Kasumi-1 (cell line): ENCODE results near the gene TSC22D4.
"Not testable (repeated sequence)": the region's sequence is repeated elsewhere in the genome, so short reads cannot be mapped to it uniquely, and the experiment has no call there.

ENCODE experiments used
- DNase-seq, 2 experiments: peaks; one replicate each; lab custom pipeline; 2025; lab: John Stamatoyannopoulos, UW

Gene TSC22D4

DNA sequence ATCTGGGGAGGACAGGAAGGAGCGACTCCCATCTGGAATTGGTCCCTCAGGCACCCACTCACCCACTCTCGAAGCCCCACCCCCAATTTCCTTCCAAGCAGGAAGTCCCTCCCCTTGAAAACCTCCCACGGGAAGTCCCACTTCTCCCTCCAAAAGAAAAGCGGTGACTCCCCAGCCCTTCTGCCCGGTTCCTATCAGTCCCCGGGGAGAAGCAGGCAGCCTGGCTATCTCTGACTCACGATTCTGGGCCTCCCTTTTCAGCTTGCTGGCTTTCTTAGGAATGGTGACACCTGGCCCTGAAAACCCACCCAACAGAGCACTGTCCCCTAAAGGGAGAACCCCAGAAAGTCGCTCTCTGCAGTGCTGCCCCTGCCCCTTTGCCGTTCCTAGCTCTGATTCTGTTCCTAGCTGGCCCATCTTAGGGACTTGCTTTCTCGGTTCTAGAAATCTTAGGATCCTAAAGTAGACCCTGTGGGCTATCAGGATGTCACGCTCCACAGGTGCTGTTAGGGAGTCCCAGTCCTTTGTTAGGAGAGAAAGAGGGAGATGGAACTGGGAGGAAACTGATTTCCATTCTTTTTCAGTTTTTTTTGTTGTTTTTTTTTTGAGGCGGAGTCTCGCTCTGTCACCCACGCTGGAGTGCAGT is 6.0 kb downstream of the TSC22D4 start:
- DNase-seq, result peak; percentile 40 to 62

DNA sequence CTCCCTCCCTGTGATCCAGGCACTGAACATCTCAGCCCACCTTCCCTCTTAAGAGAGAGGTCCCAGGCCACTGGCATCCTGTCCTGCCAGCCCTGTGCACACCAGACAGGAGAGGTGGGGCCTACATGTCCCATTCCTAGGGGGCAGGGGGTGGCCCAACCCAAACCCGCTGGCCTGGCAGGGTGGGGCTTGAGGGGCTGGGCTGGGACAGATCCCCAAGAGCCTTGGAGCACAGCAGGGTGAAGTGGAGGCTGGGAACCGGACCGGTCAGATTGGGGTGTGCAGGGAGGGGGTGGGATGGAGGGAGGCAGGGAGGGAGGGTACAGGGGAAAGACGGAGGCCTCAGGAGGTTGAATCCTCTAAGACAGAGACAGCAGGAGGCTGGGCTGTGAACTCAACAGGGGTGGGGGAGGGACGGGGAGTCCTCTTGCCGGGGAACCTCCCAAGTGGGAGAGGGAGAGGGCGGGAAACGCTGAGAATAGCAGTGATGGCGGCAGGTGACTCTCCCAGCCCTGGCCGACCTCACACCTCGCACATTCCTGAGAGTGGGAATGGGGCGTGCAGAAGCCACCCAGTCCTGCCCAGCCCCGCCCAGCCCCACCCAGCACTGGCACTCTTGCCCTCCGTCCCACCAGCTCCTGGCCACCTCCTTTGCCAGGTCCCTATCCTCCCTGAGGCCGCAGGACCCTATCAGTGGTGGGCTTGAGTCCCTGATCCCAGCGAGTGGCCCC is 6.7 kb downstream of the TSC22D4 start:
- no peak for DNase-seq

DNA sequence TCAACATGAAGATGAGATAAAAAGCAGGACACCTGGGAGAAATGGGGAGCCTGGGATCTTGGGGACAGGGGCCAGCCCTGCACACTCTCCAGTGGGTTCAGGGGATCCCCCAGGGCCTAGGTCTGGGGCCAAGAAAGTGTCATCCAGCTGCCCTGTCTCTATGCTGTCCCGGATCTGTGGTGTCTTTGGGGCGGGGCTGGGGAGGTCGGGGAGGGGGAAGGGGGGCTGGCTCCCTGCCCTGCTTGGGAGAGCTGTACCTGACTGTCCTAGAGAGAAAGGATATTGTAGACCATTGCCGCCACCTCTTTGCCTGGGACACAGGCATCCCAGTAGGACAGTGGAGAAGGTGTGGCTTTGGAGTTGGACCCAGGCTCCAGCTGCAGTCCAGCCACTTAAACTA is 8.0 kb downstream of the TSC22D4 start:
- DNase-seq, result no peak

DNA sequence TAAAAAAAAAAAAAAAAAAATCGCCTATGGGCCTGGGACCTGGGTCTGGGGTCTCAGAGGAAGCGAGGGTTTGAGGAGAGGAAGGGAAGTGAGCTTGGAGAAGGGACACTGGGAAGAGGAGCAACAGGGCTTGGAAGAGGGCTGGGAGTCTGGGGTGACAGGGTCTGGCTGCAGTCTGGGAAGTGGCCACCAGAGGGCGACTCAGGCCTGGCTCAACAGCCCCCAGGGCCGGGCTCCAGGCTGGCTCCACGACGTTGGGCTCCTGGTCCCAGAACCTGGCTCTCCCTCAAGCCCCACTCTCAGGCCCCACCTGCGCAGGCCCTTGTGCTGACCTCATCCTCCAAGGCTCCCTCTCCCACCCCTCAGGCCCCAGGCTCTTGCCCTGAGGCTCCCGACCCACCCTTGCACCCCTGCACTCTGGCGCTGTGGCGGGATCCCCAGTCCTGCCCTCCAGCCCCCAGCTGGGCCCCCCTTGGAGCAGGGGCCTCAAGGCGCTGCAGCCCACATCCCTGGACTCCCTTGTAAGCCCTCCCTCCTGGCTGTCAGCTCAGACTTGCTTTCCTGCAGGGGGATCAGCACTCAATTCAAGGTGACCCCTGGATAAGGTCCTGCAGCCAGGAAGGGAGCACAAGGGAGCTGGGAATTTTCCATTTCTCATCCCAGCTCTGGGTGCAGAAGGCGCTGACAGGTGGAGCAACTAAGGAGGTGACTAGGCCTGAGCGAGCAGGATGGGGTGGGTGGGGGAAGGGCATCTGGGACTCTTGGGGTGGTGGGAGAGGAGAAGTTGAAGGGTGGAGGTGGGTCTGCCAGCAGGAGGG is 9.6 kb downstream of the TSC22D4 start:
- peak; percentile 62 to 68 for DNase-seq

DNA sequence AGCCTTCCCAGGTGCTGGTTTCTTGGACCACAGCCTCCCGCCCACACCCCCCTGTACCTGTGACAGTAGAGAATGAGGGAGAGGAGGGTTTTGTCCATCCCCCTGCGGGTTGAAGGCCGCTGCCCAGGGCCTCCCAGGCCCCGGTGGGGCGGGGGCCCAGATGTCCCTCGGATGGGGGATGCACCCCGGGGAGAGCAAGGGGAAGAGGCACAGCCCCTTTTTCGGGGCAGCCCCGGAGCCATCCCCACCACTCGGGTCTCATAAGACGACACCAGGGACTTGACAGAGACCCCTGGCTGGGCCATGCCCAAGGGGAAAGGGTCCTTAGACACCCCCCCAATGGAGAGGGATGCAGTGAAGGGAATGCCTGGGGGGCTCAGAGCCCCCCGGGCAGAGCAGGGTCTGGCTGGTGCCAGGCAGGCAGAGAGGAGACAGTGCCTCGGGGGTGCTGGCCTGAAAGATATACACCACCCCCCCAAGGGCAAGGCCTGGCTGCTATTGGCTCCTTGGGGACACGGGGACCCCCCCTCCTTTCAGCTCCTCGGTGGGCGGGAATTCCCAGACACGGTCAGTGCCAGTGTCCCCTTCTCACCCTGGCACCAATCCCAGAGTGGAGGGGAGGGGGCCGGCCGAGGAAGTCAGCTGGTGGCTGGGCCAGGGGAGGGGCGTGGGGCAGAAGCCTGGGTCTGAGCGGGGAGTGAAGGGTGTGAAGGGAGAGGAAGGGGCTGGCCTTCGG is 11.2 kb downstream of the TSC22D4 start:
- no peak for DNase-seq

DNA sequence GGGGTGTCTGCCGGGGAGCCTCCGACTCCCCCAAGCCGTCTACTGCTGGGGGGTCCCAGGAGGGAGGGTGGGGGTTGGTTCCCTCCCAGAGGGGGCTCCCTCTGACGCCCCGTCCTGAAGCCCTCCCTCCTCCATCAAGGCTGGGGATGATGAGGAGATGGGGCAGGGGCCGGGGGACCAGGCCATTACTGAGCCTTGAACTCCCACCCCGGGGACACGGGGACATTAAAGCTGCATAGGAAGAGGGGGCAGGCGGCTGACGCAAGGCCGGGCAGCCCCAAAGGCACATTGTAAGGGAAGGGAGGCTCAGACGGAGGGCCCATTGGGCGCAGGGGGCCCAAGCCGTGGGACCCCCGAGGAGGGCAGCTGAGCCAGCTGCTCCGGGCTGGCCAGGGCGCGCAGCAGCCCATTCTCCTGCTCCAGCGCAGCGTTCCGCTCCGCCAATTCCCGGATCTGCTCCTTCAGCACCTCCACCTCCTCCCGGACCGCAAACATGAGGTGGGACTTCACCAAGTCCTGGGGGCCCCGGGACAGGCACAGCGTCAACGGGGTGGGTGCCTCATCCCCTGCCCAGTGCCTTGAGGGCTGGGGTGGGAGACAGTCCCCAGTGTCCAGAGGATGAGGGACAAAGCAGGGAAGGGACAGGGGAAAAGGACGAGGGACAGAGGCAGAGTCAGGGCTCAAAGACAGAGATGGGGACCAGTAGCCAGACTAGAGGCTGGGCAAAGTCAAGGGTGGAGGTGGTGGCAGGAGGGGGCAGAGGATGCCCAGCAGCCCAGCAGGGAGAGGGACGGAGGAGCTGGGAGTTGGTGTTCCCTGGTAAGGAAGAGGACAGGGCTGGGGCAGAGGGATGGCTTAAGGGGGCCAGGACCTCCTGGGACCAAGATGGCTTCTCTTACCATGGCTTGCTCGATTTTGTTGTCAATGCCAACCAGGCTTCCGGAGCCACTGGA is 12.1 kb downstream of the TSC22D4 start:
- DNase-seq, result no peak

DNA sequence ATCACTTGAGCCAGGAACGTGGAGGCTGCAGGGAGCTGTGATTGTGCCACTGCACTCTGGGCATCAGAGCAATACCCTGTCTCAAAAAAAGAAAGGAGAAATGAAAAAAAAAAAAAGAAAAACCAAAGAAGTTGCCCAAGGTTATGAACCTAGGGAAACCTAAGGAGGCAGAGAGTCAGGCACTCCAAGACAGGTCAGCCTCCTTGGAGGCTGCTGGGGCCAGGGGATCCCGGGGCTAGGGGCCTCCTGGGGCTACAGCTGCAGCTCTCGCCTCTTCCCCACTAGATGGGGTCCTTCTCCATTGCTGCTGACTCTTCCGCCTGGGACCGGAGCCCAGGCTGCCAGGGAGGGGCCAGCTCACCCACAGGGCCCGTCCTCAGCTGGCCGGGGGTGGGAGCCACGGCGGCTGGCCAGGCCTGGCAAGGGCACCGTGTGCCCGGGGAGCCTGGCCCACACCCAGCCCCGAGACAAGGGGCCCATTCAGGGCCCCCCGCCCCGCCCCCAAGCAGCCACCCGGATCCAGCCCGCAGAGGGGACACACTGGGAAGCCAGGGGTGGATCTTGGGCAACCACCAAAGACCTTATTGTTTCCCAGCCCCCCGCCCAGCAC is 13.2 kb downstream of the TSC22D4 start:
- DNase-seq, result peak; percentile 62 to 67

DNA sequence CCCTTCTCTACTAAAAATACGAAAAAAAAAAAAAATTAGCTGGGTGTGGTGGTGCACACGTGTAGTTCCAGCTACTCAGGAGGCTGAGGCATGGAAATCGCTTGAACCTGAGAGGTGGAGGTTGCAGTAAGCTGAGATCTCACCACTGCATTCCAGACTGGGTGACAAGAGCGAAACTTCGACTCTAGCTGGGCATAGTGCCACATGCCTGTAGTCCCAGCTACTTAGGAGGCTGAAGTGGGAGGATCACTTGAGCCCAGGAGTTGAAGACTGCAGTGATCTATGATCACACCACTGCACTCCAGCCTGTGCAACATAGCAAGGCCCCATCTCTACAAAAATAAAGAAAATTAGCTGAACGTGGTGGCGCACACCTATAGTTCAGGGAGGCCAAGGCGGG is 13.7 kb downstream of the TSC22D4 start:
- DNase-seq, result no peak

DNA sequence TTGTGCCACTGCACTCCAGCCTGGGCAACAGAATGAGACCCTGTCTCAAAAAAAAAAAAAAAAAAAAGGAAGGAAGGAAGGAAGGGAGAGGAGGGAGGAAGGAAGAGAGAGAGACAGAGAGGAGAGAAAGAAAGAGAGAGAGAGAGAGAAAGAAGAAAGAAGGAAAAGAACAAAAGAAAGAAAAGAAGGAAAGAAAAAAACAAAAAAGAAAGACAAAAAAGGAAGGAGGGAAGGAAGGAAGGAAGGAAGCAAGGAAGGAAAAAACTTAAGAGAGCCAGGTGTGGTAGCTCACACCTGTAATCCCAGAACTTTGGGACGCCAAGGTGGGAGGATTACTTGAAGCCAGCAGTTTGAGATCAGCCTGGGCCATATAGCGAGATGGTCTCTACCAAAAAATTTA is 14.2 kb downstream of the TSC22D4 start:
- DNase-seq, result no peak

DNA sequence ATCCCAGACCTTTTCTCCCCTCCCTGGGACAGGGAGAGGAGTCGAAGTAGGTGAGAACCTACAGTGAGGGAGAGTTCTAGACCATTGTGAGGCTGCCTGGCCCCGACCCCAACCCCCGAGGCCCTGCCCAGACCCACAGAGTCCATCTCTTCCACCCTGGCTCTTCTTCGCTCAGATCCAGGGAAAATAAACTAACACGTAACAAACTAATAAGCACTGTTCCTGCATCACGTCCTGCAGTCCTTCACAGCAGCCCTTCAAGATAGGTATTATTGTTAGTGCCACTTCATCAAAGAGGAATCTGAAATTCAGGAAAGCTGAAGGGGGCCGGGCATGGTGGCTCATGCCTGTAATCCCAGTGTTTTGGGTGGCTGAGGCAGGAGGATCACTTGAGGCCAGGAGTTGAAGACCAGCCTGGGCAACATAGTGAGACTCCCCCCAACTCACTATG is 14.8 kb downstream of the TSC22D4 start, which contains the start of gene SPACDR:
Gene SPACDR (minus strand): TSS at position 51 of the 451 bp plus-strand sequence. CDS start 235 bp downstream, outside the sequence.
- no peak for DNase-seq

DNA sequence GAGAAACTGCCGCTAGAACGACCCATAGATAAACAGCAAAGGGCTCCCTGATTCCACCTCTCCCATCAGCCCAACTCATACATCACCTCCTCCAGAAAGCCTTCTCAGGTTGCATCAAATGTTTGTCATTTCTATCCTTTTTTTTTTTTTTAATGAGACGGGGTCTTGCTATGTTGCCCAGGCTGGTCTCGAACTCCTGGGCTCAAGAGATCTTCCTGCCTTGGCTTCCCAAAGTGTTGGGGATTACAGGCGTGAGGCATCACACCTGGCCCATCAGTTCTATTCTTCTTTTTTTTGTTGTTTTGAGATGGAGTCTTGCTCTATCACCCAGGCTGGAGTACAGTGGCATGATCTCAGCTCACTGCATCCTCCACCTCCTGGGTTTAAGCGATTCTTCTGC is 22.0 kb downstream of the TSC22D4 start:
- no peak for DNase-seq

DNA sequence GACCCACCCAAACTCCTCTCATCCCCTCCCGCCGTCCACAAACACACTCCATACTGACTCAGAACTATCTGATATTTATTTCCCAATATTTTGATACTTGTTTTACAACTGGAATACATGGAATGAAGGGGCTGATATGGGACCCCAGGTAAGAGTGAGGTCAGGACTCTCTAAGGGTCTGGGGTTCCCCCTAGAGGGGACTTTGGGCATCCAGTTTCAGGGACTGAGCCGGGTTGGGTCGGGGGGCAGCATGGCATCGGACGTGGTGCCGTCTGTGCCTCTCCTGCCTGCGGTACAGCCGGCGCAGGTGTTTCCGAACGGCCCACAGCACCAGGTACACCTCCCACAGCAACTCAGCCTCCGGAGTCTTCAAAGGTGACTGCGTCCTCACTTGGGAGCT is 22.5 kb downstream of the TSC22D4 start:
- DNase-seq, result no peak

DNA sequence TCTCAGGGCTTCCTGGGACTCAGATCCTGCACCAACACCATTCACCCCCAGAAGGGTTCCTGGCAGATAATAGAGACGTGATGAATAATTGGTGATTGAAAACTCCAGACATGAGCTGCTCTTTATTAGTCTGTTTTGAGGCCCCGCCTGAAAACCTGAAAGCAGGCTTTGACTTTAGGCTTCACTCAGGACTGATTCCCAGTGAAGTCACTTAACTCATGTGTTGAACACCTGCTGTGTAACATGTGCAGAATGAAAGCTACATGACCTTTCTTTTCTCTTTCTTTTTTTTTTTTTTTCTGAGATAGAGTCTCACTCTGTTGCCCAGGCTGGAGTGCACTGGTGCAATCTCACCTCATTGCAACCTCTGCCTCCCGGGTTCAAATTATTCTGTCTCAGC is 23.8 kb downstream of the TSC22D4 start:
- no peak for DNase-seq

DNA sequence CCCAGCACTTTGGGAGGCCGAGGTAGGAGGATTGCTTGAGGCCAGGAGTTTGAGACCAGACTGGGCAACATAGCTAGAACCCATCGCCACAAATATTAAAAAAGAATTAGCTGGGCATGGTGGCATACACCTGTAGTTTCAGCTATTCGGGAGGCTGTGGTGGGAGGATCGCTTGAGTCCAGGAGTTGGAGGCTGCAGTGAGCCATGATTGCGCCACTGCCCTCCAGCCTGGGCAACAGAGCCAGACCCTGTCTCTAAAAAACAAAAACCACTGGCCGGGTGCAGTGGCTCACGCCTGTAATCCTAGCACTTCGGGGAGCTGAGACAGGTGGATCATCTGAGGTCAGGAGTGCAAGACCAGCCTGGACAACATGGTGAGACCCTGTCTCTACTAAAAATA is 25.2 kb downstream of the TSC22D4 start:
- not testable (repeated sequence) for DNase-seq

DNA sequence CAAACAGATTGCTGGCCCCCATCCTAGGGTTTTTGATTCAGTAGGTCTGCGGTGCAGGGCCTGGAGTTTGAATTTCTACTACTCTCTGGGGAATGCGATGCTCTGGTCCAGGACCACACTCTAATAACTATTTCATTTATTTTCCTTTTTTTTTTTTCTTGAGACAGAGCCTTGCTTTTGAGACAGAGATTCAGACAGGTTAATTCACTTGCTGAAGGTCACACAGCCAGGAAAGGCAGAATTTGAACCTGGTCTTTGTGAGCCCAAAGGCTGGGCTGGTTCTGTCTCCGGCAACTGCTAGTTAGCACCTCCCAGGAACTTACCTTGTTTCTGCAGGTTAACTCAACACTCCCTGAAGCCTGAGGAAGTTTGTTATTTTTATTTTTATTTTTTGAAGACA is 26.5 kb downstream of the TSC22D4 start:
- no peak for DNase-seq

DNA sequence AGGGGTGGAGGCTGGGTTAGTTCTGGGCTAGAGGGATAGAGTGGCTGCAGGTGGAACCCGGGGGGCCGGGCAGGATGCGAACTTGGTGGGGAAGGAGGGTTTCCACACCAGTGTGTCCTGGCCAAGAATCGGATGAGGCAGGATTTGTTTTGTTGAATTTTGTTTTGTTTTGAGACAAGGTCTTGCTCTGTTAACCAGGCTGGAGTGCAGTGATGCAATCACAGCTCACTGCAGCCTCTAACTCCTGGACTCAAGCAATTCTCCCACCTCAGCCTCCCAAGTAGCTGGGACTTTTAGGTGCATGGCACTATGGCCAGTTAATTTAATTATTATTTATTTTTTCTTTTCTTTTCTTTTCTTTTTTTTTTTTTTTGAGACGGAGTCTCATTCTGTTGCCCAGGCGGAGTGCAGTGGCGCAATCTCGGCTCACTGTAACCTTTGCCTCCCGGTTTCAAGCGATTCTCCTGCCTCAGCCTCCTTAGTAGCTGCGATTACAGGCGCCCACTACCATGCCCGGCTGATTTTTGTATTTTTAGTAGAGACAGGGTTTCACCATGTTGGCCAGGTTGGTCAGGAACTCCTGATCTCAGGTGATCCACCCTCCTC is 29.7 kb downstream of the TSC22D4 start:
- no peak for DNase-seq

DNA sequence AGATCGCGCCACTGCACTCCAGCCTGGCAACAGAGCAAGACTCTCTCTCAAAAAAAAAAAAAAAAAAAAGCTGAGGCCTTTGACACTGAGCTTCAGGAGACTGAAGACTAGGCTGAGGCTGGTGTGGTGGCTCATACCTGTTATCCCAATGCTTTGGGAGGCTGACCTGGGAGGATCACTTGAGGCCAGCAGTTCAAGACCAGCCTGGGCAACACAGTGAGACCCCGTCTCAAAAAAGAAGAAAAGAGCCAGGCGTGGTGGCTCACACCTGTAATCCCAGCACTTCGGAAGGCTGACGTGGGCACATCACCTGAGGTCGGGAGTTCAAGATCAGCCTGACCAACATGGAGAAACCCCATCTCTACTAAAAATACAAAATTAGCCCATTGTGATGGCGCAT is 31.7 kb downstream of the TSC22D4 start:
- not testable (repeated sequence) for DNase-seq

DNA sequence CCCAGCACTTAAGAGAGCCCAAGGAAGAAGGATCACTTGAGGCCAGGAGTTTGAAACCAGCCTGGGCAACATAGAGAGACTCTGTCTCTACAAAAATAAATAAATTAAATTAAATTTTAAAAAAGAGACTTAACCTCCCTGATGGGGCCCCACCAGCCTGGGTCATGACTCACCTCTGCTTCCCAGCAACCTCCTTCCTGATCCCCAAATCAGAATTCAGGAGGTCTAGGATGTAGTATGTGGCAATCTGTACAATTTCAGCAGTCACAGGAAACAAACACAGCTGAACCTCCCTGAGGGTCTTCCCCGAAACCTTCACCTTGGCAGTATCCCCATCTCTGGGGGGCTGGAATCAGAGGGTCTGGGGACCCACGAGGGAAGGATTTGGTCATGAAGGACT is 33.0 kb downstream of the TSC22D4 start:
- DNase-seq, result no peak

DNA sequence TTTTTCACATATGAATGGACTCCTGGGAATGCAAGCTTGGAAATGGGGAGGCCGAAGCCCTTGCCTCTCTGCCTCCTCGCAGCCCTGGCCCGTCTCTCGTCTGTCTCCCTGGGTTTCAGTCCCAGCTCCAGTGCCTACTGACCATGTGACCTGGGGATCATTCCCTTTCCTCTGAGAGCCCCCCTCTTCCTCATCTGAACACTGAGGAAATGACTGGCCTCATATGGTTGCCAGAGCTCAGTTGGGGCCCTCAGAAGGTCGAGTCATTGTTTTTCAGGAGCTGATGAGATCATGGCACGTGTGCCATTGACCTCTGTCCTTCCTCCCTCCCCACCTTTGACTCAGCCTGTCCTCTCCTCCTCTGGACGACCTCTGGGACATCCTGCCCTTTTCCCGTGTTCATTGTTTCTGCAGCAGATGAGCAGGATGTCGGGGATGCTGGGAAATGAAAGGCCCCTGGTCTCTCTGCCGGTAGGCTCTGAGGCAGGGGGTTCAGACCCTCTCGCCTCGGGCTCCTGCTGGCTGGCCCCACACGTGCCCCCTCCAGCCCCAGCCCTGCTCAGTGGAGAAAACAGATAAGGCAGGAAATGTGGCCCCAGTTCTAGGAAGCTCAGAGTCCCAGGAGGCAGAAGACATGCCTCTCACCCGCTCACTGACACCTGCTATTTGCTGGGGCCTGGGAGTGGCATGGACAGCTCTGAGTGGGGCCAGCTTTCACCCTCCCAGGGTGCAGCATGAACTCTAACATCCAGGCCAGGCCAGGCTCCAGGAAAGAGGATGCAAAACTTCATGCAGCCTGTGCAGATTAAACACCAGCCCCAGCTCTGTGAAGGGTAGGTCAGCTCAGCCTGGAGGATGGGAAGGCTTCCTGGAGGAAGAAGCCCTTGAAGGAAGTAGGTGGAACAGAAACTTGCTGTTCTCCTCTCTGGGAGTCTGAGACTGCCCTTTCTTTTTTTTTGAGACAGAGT is 34.4 kb downstream of the TSC22D4 start:
- DNase-seq, result peak in 1 of 2 experiments; percentile 23
